Measurements from ENCODE around the gene SPDYE1.
A peak's percentile ranks its signal among the peaks of the same experiment; 100 is the strongest.
"Not testable (repeated sequence)": the region's sequence is repeated elsewhere in the genome, so short reads cannot be mapped to it uniquely, and the experiment has no call there.

SPDYE1 gene

DNA sequence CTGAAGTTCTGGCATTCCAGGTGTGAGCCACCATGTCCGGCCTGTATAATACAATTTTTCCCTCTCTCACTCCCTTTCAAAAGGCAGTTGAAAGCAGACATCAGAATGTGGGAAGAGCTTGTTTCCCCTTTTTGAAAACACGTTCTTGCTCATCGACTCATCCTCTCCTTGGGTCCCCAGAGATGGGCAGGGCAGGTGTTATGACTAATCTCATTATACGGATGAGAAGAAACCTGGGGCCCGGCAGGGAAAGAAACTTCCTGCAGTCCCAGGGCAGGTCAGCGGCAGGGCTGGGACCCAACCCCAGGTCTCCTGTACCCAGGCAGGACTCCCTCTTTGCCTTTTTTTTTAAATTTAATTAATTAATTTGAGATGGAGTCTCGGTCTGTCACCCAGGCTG lies 4.8 kb upstream of the SPDYE1 start:
- not testable (repeated sequence) for DNase-seq

DNA sequence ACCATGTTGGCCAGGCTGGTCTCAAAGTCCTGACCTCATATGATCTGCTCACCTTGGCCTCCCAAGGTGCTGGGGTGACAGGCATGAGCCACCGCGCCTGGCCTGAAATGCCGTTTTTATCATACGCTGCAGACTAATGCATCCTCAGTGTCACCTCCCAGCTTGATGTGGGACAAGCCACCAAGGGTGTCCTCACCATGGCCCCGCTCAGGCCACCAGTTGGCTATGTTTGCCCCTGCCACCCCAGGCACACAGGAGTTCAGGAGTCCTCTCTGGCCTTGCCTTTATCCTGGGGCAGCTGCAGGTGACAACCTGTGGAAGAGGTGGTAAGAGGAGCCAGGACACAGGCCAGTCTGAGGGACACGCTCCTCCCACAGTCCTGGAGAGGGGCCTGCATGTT lies 3.0 kb upstream of the SPDYE1 start:
- not testable (repeated sequence) for DNase-seq

DNA sequence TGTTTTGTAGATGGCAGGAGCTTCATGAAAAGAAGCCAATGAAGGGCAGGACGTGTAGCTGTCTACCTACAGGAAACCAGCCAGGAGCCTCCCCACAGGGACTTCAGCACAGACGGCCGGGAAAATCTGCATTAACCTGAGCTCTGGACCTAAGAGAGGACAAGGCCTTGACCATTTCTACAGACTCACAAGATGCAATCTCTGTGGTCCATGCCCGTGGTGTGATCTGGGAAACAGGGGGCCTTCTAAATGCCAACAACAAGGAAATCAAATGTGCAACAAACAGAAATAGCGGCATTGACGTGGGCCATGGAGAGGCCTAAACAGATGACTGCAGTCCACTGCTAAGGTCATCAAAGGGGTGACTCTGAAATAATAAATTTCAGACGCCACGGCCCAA lies 14.4 kb downstream of the SPDYE1 start:
- not testable (repeated sequence) for DNase-seq

DNA sequence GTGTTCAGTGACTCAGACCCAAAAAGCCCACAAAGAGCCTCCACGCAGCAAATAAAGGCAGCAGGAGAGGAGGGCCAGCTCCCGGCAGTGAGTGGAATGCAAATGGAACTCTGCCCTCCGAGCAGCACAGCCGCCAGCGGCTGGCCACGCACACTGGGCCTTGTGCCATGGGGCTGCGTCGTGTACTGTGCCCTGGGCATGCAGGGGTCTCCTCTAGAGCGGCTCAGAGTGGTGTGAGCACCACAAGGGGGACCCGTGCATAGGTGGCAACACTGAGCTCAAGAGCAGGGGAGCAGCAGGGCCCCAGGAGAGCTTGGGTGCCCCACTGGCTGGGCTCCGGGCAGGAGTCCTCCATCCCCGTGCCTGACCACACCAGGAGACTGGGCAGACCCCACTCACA lies 17.4 kb downstream of the SPDYE1 start:
- not testable (repeated sequence) for DNase-seq

DNA sequence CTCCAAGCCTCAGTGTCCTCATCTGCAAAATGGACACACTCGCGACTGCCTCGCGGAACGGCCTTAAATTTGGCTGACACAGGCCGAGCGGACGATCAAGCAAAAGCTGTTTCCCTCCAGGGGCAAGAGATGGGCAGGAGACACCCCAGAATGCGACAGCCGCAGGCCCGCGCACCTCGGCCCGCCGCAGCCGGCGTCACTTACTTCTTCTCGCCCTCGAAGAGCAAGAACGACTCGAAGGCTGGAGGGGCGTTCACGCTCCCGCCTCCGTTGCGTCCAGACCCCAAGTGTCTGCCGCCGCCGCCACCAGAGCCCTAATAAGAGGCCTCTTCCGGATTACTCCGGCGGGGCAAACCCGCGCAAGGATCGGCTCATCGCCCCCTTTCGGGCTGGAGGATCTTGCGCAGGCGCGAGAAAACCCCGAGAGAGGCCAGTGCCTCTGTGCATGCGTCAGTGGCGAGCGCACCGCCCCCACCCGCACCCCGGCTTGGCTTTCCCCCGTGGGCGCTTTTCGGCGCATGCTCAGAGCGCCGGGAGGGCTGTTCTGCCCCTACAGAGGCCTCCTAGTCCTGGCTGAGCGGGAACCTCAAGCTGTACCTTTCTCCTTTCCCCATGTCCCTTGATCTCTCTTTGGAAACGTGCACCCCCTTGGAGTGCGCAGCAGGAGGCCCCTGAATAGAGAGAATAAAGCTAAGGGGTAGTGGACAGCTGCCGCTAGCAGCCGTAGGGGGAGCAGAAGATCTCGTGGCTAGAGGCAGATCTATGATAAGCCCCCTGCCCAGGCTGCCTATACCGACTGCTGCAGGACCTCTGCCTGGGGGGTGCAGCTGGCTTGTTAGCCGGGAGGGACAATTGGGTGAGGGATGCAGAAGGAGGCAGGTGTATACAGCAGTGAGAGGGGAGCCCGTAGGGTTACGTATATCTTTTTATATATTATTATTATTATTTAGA lies 21.4 kb downstream of the SPDYE1 start:
- DNase-seq: peak; percentile 98 to 99 (median 98)

DNA sequence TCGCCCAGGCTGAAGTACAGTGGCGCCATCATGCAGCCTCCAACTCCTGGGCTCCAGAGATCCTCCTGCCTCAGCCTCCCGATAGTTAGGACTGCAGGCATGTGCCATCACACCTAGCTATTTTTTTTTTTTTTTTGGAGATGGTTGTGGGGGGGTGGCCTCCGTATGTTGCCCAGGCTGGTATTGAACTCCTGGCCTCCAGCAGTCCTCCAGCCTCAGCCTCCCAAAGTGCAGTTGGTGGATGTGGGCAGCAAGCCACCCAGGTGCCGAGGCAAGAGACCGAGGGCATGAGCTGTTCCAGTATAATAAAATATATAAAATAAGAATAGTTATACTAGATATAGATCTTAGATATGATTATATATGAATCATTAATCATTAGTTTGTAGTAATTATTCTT lies 22.1 kb downstream of the SPDYE1 start:
- not testable (repeated sequence) for DNase-seq

DNA sequence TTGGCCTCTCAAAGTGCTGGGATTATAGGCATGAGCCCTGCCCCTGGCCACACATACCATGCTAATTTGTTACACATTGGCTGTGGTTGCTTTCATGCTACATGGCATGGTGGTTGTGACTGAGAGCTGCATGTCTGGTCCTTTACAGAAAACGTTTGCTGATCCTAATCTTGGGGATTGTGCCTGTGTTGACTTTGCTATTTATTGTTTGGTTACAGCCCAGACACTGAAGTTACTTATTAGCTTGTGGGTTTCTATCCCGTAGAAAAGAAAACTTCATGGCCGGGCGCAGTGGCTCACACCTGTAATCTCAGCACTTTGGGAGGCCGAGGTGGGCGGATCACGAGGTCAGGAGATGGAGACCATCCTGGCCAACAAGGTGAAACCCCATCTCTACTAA lies 24.4 kb downstream of the SPDYE1 start:
- not testable (repeated sequence) for DNase-seq

DNA sequence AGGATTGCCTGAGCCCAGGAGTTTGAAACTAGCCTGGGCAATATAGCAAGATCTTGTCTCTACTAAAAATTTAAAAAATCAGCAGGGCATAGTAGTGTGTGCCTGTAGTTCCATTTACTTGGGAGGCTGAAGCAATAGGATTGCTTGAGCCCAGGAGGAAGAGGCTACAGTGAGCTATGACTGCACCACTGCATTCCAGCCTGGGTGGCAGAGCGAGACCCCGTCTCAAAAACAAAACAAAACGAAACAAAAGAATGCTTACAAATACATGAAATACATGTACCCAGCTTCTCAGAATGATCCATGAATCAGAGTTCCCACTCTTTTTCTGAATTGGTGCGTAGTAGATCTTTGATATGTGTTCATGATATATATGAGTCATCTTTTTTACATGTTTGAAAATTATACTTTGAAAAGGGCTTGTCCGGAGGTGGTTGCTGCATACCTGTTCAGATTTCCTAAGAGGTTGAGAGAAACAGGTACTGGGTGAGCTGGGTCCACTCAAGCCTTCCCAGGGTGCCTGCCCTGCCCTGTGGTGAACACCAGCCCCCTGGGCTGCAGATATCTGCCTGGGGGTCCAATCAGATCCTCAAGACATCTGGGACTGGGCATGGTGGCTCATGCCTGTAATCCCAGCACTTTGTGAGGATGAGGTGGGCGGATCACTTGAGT lies 25.2 kb downstream of the SPDYE1 start:
- not testable (repeated sequence) for DNase-seq

DNA sequence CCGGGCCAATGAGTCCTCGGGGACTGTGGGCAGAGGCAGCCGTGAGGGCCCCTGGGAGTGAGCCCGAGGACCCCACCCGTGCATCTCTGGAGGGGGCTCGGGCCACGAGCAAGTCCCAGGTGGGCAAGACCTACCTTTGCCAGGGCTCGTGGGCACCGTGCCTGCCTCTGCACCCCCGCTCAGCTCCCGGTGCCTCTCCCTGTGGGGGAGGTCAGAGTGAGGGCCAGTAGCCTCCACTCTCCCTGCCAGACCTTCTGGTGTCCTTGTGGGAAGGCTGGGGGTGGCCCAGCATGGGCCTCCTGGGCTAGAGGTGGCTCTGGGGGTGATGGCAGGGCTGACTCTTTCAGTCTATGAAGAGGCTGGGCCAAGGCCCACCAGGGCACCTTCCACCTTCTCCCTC lies 31.7 kb downstream of the SPDYE1 start:
- DNase-seq: not testable (repeated sequence)

DNA sequence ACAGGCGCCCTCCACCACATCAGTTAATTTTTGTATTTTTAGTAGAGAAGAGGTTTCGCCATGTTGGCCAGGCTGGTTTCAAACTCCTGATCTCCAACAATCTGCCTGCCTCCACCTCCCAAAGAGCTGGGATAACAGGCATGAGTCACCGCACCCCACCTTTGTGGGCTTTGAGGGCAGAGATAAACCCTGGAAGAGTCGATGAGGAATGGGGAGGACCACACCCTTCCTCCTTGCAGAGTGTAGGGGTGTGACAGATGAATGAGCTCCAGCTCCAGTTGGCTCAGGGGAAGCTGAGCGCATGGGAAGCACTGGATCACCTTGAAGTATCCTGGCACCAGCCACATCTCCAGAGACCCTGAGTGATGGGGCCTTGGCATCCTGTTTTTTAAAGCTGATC lies 32.3 kb downstream of the SPDYE1 start:
- DNase-seq: not testable (repeated sequence)

DNA sequence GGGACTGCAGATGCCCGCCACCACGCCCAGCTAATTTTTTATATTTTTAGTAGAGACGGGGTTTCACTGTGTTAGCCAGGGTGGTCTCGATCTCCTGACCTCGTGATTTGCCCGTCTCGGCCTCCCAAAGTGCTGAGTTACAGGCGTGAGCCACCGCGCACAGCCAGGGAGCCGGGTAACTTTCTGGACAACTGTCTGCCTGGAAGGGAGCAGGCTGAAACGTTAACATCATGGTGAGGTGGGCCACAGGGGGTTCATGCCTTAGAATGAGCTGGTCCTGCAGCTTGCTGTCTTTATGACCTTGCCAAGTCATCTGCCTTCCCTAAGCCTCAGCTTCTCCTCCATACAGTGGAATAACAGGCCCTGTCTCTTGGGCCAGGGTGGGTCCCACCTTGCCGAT lies 33.6 kb downstream of the SPDYE1 start:
- DNase-seq: not testable (repeated sequence)

DNA sequence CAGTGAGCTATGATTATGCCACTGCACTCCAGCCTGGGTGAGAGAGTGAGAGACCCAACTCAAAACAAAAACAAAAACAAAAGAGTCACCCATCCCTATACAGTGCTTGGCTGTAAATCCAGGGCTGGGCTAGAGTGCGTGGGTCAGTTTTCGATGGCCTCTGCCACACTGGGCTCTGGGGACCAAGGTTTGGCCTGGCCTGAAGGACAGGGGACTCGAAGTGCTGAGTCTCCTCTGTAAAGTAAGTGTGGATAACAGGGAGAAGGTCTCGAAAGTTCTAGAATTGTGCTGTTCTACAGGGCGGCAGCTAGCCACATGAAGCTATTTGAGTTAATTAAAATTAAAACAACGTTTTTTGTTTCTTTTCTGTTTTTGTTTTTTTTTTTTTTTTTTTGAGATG lies 34.3 kb downstream of the SPDYE1 start:
- DNase-seq: not testable (repeated sequence)

DNA sequence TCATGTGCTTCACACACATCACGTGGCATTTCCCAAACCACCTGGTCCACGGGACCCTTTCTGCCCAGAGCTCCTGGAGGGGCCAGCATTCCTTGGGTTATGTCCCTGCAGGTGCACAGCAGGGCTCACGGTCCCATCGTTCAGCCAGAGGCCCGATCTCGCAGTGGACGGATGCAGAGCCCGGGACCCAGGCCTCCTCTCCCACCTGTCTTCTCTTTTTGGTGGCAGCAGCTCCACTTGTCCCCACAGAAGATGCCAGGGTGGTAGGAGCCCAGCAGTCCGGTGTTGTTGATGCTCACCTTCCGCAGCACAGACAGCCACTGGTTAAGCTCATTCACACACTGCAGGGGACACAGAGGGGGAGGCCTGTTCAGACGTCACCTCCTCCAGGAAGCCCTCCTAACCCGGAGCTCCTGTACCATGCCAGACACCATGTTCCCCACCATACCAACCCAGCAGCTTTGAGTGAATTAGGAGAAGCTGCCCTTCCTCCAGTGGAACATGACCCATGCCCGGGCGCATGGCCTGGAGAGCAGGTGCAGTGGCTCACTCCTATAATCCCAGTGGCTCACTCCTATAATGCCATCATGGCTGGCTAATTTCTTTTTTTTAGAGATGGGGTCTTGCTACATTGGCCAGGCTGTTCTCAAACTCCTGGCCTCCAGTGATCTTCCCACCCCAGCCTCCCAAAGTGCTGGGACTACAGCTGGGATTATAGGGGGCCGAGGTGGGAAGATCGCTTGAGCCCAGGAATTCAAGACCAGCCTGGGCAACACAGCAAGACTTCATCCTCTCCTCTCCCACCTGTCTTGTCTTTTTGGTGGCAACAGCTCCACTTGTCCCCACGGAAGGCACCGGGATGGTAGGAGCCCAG lies 36.5 kb downstream of the SPDYE1 start:
- not testable (repeated sequence) for DNase-seq

DNA sequence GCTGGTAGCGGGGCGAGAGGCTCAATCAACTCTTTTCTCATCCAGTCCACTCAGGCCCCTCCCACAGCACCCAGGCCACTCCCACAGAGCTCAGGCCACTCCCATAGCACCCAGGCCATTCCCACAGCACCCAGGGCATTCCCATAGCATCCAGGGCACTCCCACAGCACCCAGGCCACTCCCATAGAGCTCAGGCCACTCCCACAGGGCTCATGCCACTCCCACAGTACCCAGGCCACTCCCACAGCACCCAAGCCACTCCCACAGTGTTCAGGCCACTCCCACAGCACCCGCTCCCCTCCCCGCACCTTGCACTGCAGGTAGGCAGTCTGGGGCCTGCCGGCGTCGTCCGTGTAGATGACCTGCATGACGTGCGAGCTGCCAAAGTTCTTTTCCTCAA lies 38.7 kb downstream of the SPDYE1 start:
- peak; percentile 10 to 55 (median 30) for DNase-seq

DNA sequence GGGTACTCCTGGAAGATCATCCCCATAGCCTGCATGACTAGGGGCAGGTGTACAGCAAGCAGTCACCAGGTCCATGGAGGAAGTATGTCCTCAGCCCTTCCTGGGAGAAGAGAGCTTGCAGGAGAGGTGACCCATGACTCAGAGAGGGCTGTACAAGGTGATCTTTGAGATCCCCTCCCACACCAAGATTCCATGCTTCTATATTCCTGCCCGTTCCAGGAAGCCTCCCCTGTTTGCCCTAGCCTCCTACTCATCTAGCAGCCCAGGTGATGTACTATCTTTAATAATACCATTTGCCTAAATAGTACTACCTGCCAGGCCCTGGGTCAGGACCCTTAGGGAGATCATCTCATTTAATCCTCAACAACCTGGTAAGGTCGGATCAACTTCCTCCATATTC lies 40.3 kb downstream of the SPDYE1 start:
- DNase-seq: not testable (repeated sequence)

DNA sequence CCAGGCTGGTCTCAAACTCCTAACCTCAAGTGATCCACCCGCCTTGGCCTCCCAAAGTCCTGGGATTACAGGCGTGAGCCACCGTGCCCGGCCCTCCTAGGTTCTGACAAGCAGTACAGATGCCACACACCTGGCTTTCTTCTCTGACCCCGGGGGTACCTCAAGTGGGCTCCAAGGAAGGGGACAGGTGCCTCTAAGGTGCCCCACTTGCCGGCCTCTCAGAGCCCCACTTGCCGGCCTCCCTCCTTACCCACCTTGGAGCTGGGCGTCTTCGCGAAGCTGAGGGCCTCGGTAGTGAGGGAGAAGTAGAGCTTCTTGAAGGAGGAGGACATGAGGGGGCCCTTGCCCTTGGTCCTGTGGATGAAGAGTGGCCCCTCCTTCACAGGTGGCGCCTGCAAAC lies 40.9 kb downstream of the SPDYE1 start:
- DNase-seq: not testable (repeated sequence)

DNA sequence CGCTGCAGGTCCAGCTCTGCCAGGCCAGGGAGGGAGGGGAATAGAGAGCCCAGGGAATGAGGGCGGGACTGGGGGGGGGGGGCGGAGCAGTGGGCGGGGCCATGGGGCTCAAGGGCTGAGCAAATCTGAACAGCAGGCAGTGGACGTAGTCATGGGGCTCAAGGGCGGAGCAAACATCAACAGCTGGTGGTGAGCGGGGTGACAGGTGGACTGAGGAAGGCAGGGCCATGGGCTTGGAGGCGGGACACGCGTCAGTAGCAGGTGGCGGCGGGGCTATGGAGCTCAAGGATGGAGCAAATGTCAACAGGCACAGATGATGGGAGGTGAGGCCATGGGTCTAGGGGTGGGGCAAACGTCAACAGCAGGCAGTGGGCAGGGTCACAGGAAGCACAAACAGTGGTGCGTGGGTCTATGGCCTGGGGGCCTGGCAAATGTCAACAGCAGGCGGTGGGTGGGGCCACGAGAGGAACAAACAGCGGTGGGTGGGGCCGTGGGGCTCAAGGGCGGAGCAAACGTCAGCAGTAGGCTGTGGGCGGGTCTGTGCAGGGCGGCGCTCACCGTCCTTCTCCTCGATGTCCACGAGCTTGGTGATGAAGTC lies 41.4 kb downstream of the SPDYE1 start:
- peak; percentile 93 to 96 (median 94) for DNase-seq

DNA sequence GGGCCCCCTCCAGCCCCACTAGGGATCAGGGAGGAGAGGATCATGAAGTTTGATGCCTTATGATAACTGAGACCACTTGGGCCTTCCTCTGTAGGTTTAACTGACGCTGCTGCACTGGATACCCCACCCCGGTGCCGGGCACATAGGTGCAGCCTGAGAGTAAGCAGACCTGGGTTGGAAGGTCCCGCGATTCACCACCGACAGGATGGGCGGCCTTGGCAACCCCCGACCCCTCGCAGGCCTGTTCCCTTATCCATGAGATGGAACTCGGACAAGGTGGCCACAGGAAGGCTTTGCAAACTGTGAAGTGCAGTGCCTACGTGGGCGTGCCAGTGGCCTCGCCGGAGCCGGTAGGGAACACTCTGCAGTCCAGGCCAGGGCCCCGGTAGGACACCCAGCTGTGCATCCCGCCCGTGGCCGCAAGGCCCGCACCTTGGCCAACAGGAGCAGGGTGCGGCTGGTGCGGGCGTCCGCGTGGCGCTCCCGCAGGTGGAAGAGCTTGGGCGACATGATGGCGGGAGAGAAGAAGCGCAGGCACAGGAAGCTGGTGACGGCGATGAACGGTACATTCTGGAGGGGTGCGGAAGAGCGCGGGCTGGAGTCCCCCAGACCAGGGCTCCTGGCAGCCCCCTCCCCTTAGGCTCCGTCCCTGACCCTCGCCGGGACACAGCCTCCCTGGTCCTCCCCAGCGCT lies 42.2 kb downstream of the SPDYE1 start:
- DNase-seq: not testable (repeated sequence)

DNA sequence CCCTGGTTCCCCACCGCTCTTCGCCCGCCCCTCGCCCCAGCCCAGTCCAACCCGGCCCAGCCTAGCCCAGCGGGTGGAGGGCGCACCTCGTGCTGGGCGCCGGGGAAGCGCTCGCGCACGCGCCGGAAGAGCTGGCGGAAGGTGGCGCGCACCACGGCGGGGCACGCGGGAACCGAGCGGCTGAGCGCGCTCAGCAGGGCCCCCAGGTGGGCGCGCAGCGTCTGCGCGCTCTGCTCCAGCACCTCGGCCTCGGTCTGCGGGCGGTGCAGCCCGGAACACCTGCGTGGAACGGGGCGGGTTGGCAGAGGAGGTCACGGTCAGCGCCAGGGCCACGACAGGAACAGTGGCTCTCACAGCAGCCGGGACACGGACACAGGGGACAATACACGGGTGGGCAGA lies 42.8 kb downstream of the SPDYE1 start:
- DNase-seq: peak in 3 of 4 experiments; percentile 13 to 61 (median 36)

DNA sequence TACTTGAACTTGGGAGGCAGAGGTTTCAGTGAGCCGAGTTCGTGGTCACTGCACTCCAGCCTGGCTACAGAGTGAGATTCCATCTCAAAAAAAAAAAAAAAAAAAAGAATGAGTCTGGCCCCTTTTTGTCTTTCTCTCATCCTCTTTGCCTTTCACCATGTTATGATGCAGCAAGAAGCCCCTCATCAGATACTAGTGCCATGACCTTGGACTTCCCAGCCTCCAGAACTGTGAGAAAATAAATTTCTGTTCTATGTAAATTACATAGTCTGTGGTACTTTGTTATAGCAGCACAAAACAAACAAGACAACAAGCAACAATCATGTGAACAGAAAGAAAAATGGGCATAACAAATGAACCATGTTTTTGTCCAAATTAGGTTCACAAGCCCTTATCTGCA lies 44.5 kb downstream of the SPDYE1 start:
- no peak for DNase-seq

DNA sequence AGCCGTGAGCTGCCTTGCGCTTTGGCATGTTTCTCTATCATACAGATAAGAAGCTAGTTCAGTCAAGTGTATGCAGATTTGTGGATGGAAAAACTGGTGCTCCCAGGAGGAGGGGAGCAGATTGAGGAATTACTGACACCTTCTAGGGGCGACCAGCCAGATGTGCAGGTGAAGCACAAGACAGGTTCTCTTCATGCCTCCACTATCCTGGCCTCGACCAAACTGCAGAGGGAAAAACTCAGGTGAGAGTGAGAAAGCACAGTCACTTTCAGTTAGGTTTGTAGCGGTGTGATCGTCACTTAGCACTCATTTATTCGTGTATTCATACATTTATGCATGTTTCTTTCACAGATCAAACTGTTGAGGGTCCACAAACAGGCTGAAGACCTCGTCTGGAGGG lies 46.2 kb downstream of the SPDYE1 start:
- DNase-seq: no peak

All from suppressor macrophage (primary cell).